ENCODE results near the gene SREBF1.

GRCh38 chr17:17783825-17784656 is 52.7 kb downstream of the SREBF1 start:
- TF ChIP-seq POLR2A (IDR thresholded peaks at IDR 0.05; ENCODE audit: low read length) (no peak), GATA1 (IDR thresholded peaks at IDR 0.05; ENCODE audit: low read depth, low read length) (no peak)

Measured in erythroblast (primary cell).